ENCODE results near the gene HNRNPL. TPM values are rescaled to one million over a fixed set of nuclear protein-coding genes. Genes with fewer than 3 reads are reported as not detected.

The HNRNPL gene
- total and polyA plus RNA-seq, 9 of the 15 experiments (the other 6 are each of a cell fraction or from before 2014, with no cell fraction given): 39.5 to 610 (median 299) TPM

DNA sequence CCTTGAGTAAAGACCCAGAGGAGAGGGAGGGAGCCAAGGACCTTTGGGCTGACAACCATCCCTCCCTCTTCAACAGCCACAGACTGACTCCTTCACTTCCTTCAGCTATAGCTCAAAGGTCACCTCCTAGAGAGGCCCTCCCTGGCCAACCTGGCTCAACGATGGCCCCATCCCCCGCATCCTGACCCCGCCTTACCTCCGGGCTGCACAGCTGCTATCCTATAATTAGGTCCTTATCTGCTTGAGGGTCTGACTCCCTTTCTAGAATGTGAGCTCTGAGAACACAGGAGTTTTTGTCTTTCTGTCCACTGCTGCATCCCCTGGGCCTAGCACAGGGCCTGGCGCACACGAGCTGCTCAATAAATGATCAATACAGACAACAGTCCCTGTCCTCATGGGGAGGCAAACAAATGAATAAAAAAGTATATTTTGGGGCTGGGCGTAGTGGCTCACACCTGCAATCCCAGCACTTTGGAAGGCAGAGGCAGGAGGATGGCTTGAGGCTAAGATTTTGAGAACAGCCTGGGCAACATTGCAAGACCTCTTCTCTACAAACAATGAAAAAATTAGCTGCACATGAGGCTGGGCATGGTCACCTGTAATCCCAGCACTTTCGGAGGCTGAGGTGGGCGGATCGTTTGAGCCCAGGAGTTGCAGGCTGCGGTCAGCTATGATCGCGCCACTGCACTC is 30.4 kb downstream of the HNRNPL start (continued):
- TF ChIP-seq, protein P1, sequence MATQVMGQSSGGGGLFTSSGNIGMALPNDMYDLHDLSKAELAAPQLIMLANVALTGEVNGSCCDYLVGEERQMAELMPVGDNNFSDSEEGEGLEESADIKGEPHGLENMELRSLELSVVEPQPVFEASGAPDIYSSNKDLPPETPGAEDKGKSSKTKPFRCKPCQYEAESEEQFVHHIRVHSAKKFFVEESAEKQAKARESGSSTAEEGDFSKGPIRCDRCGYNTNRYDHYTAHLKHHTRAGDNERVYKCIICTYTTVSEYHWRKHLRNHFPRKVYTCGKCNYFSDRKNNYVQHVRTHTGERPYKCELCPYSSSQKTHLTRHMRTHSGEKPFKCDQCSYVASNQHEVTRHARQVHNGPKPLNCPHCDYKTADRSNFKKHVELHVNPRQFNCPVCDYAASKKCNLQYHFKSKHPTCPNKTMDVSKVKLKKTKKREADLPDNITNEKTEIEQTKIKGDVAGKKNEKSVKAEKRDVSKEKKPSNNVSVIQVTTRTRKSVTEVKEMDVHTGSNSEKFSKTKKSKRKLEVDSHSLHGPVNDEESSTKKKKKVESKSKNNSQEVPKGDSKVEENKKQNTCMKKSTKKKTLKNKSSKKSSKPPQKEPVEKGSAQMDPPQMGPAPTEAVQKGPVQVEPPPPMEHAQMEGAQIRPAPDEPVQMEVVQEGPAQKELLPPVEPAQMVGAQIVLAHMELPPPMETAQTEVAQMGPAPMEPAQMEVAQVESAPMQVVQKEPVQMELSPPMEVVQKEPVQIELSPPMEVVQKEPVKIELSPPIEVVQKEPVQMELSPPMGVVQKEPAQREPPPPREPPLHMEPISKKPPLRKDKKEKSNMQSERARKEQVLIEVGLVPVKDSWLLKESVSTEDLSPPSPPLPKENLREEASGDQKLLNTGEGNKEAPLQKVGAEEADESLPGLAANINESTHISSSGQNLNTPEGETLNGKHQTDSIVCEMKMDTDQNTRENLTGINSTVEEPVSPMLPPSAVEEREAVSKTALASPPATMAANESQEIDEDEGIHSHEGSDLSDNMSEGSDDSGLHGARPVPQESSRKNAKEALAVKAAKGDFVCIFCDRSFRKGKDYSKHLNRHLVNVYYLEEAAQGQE (IDR thresholded peaks at IDR 0.05; ENCODE audit: borderline replicate concordance): peak; percentile 5; the same call in 1 of the 2 replicates
- TF ChIP-seq, protein P1 (CRISPR knock-in tag; IDR thresholded peaks at IDR 0.05; ENCODE audit: low read depth): no peak
- 0 out of 2 replicates have a peak, but pooled peaks have one; percentile 9 for TF ChIP-seq FOSL1 (tag; conservative IDR thresholded peaks at IDR 0.05)
- no peak for TF ChIP-seq FOXJ2 (tag; IDR thresholded peaks at IDR 0.05)
